ENCODE data around the gene PPP1R37.

The PPP1R37 gene

DNA sequence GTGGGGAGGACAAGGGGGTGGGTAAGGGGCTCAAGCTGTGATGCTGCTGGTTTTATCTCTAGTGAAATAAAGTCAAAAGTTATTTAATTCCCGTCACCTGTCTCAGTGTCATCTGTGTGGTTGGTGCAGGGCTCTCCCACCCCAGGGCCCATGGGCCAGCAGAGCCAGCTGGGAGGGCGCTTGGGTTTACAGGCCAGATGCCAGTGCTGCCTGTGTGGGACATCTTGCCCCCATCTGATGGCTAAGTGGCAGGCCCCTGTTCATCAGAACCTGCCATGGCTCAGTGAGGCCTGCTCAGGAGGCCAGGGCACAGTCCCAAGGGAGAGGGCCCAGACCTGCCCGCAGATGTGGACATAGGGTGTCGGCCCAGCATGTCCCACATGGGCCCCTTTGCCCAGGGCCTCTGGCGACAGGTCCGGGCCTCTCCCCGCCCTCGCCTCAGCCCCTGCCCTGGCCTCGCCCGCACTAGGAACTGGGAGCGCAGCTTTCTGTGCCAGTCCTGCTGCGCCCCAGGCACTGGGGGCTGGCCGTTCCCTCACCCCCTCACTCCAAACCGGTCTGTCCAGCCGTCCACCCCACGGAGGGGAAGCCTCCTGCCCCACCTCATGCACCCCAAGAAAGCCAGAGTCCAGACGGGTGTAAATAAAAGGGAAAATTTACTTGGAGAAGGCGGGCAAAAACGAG, 22.0 kb upstream of the PPP1R37 start:
- no peak for DNase-seq (ENCODE audit: low read depth in 2 of 2)

DNA sequence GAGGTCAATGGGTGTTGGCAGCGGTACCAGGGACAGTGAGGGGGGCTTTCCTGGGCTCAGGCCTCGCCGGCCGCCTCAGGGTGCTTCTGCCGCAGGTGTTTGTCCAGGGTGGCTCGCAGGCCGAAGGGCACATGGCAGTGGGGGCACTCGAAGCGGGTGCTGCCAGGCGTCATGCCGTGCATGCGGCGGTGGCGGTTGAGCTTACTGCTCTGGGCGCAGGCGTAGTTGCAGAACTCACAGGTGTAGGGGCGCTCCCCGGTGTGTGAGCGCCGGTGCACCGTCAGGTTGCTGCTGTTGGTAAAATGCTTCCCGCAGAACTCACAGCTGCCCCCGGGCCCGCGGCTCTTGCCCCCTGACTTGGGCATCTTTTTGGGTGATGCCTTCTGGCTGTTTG, 21.4 kb upstream of the PPP1R37 start:
- DNase-seq (ENCODE audit: low read depth in 2 of 2): no peak

DNA sequence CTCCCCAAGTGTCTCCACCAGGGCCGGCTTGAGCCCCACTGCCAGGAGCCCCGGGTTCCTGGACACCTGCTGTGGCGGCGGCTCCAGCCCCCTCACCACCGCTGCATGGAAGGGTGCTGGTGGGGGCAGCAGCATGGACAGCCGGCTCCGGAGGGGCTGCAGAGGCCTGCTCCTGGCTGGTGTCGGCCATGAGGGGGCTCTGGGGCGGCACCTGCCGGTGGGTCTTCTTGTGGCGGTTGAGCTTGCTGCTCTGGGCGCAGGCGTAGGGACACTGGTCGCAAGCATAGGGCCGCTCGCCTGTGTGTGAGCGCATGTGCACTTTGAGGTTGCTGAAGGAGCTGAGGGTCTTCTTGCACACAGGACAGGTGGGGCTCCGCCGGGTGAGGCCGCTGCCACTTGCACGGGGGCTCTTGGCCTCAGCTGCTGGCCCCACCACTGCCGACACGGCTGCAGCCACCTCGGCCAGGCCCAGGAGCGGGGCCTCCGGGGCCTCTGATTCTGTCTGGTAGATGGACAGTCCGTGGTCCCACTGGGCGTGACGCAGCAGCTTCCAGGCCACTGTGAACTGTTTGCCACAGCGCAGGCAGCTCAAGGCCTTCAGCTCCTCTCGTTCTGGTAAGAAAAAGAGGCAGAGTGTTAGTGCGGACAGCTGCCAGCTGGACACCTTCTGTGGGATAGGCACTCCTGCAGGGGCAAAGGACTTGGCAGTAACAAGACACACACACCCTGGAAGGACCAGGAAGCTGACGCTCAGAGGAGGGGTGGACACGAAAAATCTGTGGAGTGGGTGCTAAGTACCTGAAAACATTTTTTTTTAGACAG, 20.8 kb upstream of the PPP1R37 start:
- DNase-seq (ENCODE audit: low read depth in 2 of 2): no peak

DNA sequence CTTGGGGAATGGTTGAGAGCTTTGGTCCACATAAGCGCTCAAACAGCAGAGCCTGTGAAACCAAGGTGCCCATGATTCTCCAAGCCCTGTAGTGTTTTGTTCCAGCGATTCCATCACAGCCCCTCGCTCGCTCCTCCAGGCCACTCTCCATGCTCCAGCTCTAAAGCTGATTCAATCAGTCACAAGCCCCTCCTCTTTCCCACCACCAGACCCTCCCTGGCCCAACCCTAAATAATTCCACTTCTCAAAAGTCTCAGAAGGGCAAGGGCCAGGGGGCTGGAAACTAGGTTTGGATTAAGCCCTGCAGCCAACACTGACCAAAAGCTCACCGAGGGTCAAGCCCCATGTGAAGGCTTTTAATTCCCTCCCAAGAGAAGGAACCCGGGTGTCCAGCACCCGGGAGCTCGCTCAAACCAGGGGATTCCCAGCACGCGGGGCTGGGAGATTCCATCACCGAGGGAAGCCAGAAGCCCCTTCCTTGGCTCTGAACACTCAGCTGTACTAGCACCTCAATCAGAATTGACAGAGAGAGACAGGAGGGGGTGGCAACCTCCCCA, 18.2 kb upstream of the PPP1R37 start:
- DNase-seq (ENCODE audit: low read depth in 2 of 2): no peak

DNA sequence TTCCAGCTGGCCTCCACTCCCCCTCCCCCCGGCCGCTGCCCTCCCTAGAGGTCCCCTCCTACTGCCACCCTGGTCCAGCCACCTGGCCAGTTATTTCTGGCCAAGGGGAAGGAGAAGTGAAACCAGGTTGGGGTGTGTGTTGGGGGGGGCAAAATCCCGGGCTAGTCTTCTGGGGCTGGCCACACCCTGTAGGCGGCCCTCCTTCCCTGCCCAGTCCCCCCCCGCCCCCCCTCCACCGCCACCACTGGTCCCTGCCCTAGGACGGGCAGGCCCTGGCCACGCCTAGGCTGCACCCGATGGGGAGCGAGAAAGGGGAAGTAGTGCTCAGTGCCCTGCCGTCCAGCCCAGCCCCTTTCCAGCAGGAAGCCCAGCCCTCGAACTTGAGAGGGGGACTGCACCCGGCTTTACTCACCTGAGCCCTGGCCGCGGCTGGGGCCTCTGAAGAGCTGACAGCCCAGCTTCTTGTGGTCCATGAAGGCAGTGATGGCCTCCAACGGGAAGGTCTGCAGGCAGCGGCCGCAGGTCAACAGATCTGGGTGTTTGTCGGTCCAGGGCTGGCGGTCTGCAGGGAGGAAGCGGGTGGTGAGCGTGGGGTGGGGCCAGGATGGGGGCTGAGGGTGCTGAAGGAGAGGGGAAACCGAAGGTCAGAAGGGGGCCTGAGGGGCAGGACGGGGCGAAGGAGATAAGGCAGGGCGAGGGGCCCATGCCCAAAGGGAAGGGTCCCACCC, 17.5 kb upstream of the PPP1R37 start:
- no peak for DNase-seq (ENCODE audit: low read depth in 2 of 2)

DNA sequence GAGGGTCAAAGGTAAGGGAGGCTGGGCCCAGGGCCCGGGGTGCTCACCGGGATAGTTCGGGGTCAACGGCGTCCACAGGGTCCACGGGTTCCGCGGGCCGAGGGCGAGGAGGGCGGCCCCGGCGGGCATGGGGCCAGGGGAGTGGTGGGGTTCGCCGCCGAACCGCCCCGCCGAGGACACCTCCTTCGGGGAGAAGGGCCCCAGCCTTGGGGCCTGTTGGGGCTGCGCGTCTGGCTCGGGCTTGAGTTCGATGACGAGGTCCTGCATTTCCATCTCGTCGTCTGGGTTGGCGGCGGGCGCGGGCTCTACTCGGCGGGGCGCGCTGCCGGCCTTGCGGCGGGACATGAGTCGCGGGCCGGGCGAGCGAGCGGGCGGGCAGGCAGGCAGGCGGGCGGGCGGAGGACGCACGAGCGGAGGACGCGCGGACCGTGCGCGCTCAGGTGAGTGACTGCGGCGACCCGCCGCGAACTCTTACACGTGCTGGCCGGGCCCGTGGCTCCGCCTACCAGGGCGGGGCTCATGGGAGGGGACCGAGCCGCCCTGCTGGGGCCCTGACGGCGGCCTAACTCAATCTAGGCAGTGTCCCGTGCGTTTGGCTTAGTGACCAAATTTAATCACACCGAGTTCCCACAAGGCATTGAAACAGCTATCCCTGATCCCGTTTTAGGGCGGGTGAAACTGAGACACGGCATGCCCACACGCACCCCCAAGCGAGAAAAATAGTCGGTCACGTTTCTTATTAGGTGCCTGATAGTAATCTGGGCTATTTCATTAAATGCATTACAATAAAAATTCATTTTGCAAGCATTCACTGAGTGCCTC, 16.7 kb upstream of the PPP1R37 start, which contains the start of gene ZNF296:
TSS of gene ZNF296 (minus strand) at position 450 of the 822 bp plus-strand sequence. CDS start at position 345, 105 bp downstream.
- peak; percentile 52 to 57 for DNase-seq (ENCODE audit: low read depth in 2 of 2)

DNA sequence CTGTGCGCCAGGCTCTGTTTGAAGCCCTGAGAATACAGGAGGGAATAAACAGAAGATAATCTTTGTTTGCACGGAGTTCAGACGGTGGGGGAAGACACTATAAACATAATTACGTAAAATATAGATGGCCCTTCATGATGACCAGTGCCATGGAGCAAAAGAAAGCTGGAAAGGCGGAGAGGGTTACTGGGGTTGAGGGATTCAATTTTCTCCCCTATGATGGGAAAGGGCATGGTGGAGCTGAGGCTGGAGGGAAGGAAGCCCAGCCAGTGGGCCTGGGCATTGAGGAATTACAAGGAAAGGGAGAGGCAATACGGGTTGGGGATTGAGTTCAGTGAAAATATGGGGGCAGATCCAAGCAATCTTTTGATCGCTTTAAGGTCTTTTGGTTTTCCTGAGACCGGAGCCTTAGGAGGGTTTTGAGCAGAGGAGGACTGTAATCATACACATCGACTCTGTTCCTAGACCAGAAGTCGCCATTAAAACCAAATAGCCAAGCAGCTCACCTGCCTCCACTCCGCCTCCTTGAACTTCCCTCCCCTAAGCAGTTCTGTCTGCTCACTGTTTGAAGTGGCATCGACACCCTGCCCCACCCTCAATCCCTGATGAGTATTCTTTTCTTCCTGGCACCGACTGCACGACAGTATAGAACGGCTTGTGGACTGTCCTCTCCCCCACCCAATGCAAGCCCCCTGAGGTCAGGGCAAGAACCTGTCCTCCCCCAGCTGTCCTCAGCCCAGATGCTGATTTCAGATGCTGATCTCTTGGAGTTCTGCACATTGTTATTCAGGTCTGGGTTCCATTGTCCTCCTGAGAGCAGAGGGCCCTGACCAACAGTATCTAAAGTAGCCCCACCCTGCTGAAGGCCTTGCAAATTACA, 15.9 kb upstream of the PPP1R37 start:
- no peak for DNase-seq (ENCODE audit: low read depth in 2 of 2)

DNA sequence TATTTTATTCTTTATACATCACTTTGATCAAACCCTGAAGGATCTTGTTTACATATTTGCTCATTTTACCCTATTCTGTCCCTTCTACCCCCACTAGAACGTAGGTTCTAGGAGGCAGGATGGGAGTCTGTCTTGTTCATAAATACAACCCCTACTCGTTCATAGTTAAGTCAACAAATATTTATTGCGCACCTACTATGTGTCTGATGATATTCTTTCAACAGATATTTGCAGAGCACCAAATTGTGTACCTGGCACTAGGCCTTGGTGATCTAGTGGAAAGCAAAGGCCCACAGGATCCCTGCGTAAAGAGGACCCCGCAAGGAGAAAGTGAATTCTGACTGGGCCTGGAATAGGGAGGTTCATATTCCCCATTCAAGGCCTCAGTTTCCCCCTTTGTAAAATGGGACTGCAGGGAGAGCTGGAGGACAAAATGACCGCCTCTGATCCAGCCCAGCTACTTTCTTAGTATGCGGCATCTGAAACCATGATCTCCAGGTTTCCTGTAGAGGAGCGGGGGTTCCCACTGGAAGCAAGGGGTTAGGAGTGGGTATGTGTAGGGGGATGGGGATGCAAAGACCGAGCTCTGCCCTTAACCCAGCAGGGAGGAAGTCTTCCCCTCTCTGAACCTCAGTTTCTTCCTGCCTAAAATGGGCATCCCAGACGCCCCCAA, 14.5 kb upstream of the PPP1R37 start:
- no peak for DNase-seq (ENCODE audit: low read depth in 2 of 2)

DNA sequence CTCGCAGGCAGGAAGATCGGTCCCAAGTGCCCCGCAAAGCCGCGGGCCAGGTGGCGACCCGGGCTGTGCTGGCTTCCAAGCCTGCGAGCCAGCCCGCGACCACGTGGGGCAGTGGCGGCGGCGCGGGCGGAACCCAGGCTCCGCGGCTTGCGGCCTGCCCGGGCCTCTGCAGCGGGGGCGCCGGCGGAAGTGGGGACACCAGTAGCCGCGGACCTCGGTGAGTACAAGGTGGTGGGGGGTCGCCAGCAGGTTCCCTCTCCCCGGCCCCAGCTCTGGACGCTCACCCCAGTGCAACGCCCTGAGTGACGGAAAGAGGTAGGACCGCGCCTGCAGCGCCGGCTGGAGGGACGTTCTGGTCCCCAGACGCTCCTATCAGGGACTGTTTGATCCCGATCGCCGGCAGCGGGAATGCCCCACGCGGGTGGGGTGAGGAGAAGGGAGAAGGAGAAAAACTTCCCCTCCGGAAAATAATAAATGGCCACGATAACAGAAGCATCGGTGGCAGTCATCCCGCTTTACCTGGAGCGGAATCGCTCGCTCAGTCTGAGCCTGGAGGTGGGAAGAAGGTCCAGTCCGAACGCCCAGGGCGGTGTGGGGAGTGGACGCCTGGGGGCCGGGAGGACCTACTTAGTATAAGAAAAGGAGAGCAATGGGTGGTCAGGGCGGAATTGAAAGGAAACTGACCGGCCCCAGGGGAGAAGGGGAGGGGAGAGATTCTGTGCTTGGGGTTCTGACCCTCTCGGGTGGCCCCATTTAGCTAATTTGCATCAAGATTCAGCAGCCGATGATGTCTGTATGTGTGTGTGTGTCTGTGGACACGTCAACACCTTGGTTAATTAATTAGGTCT, 13.7 kb upstream of the PPP1R37 start, which contains the start of gene GEMIN7:
TSS of gene GEMIN7 (plus strand) at position 198 of the 848 bp plus-strand sequence. CDS start 10,855 bp downstream, outside the sequence.
- DNase-seq (ENCODE audit: low read depth in 2 of 2): peak; percentile 54 to 63

DNA sequence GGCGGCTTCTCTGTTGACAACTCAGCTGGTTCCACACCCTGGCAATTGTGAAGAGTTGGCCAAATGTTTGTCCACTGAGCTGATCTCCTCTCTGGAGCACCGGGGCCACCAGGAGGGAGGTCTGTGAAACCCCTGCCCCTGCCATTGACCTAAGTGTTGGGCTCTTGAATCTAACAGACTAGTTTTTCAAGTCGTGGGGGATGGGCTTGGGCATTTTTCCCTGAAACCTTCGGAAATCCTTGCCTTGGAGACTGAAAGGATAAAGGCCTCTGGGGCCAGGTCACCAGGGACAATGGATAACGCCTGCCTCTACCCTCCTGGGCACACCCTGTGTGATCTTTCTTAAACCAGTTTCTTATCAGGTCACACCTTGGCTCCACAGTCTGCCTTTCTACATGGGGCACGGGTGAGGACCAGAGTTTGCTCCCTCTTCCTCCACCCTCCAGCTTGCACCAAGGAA, 13.0 kb upstream of the PPP1R37 start:
- no peak for DNase-seq (ENCODE audit: low read depth in 2 of 2)

DNA sequence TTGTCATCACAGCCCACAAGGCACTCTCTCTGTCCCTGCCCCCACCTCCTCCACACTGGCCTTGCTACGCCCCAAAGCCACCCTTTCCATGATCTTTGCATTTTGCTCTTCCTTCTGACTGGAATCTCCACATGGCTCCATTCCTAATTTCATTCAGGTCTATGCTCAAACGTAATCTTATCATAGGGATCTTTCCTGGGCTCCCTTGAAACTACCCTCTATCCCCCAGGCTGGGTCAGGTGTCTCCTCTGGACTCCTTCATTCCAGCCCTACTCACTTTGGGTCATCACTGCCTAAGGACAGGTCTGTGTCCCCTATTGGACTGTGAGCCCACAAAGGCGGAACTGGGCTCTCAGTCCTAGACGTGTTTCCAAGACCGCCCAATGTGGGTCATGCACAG, 10.8 kb upstream of the PPP1R37 start:
- DNase-seq (ENCODE audit: low read depth in 2 of 2): no peak

DNA sequence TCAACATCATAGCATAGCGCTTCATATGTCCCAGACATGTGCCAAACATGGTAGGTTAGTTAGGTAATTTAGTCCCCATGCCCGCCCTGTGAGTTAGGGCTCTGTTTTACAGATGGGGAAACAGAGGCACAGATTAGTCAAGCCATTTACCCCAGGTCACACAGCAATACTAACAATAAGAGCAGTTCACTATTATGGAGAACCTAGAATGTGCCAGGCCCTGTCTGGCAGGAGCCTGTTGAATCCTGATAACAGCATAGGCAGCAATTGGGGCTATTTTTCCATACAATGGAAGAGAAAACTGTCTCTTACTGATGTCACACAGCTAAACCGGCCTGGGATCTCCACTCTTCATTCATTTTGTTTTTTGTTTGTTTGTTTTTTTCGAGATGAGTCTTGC, 6.5 kb upstream of the PPP1R37 start:
- no peak for DNase-seq (ENCODE audit: low read depth in 2 of 2)

DNA sequence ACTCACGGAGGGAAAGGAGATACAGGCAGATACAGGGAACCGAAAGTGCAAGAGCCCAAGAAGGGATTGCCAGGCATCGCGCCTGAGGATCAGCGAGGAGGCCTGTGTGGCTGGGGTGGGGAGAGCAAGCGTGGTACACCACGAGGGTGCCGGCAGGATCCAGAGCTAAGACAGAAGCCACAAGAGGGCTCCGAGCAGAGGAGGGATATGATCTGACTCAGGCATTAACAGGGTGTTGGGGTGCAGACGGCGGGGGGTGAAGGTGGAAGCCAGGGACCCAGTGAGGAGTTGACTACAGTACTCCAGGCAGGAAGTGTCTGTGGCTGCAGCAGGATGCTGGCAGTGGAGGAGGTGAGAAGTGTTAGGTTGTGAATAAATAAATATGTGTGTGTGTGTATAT, 5.4 kb upstream of the PPP1R37 start:
- peak; percentile 24 to 41 for DNase-seq (ENCODE audit: low read depth in 2 of 2)

DNA sequence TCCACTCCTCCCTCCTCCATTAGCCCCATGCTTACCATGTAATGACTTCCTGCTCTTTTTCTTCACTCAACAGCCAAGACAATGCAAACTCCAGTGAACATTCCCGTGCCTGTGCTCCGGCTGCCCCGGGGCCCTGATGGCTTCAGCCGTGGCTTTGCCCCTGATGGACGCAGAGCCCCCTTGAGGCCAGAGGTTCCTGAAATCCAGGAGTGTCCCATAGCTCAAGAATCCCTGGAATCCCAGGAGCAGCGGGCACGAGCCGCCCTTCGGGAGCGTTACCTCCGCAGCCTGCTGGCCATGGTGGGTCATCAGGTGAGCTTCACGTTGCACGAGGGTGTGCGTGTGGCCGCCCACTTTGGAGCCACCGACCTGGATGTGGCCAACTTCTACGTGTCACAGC, 2.9 kb upstream of the PPP1R37 start:
- DNase-seq (ENCODE audit: low read depth in 2 of 2): no peak

DNA sequence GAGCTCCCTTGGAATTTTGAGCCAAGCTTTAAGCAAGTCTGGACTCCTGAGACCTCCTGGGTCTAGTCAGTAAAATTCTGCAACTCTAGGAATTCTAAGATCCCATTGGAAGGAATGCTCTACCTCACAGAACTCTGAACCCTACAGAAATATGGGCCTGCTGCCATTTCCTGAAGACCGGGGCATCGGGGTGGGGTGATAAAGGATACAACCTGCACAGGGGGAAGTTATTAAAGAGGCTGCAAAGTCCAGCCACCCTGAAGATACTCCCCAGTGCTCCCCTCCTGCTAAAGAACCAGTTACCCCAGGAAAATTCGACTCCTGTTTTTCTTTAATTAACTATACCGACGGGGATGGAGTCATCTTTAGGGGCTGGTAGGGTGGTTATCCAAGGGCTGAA, 2.4 kb upstream of the PPP1R37 start:
- DNase-seq (ENCODE audit: low read depth in 2 of 2): no peak

DNA sequence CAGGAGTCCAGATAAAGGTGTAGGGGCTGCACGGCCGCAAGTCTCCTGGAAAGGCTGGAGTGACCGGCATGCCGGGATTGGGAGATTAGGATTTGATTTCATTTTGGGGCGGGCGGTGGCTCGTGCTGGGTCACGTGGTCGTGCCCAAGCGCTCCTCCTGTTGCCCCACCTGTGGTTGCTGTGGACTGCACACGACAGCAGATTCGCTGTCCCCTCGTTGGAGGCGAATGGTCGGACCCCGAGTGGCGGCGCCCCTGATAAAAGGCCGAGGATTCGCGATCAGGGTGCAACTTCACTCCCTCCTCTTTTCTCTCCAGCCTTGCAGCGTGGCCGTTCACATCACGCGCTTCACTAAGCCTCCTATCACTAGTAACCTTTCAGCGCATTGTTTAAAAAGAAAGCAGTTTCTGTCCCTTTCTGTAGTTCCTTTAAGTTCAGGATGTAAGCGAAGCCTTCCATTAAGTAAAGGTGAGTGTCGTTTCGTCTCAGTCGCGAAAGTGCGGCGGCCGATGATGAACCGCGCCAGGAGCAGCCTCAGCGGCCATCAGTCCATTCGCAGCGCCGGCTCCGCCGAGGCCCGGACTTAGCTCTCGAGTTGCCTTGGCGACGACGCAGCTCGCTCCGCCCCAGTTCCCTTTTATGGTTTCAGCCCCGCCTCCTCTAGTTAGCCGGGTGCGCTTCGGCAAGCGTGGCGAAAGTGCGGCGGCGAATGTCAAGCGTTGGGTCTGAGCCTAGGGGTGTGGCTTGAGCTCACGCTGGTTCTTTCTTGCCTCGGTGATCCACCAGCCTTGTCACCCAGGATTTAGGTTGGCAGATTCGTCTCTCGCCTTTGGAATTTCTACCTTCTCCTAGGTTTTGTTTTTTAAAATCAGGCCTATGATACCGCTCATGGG, 1.7 kb upstream of the PPP1R37 start:
- DNase-seq (ENCODE audit: low read depth in 2 of 2): peak; percentile 91 to 93

DNA sequence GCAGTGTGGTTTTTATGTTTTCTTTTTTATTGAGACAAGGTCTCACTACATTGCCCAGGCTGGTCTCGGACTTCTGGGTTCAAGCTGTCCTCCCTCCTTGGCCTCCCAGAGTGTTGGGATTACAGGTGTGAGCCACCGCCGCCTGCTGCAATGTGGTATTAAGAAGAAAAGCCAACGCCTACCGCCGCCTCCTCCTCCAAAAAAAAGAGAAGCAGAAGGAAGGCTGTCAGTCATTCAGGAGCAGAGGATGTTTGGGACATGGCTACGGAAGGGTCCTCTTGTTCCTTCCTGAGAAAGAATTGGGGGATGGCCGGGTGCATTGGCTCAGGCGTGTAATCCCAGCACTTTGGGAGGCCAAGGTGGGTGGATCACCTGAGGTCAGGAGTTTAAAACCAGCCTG, 1.2 kb downstream of the PPP1R37 start:
- DNase-seq (ENCODE audit: low read depth in 2 of 2): no peak

DNA sequence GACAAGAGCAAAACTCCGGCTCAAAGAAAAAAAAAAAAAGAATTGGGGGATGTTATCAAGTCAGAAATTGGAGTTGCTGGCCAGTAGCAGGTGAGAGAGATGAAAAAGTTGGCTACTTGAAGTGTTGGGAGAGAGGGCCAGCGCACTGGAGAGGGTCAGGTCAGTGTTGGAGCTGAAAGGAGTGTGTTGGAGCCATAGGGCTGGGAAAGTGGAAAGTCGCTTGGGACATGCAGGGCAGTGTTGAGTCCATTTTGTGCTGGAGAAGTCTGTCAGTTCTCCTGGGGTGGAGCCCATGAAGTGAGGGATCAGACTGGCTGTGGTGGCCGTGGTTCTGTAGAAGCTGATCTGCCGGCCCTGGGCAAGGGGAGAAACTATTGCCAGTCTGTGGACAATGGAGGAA, 1.7 kb downstream of the PPP1R37 start:
- no peak for DNase-seq (ENCODE audit: low read depth in 2 of 2)
